IPS DF 4.7 (cell line): ENCODE results near the gene TEX10.
"Not testable (repeated sequence)": the region's sequence is repeated elsewhere in the genome, so short reads cannot be mapped to it uniquely, and the experiment has no call there.

Experiments used
- DNase-seq: peaks from one replicate; pipeline ENCODE4 v3.0.0-alpha.2; 2013; ENCODE audit warnings: low spot score; ENCODE audit errors: extremely low read depth

The TEX10 gene

DNA sequence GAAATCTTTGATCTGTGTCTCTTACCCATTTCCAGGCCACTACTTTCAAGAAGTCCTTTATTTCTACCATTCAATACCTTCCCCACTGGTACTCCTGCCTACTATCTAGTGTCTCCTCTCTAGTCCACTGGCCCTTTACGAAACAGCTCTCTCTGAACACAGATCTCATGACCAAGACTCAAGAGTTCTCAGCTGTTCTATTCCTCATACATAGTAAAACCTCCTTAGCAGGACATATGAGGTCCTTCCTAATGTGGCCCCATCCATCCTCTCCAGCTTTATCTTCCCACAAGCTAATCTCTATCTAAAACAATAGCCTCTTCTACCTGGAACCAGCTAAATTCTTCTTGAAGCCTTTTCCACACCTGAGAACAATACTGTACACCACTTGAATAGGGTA is 2.6 kb downstream of the TEX10 start:
- no peak for DNase-seq

DNA sequence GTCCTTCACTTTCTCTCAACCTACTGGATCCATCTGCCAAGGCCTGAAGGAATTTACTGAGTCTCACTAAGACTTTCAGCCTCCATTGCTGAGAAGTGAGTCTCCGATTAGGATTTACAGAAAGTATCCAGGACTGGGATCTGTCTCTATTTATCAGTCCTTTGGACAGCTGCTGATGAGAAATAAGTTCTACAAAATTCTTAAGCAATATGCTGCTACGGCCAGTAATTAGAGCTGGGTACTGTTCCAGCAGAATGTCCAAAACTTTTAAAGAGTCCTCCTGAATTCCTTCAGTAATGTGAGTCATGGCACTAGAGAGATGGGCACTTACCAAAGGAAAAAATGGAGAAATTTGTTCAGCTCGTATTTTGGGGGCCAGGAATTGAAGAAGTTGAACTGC is 5.9 kb downstream of the TEX10 start:
- no peak for DNase-seq

DNA sequence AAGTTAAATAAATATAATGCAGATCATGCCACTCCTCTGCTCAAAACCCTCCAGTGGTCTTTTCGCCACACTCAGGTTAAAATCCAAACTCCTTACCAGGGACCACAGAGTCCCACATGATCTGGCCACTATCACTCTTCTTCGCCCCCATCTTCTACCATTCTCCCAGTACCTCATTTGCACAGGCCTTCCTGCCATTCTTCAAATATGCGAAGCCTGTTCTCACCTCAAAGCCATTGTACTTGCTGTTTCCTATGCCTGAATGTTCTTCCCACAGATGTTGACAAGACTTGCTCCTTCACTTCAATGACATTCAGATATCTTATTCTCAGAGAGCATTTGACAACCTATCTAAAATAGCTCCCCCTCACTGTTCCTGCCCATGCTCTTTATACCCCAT is 10.9 kb downstream of the TEX10 start:
- no peak for DNase-seq

DNA sequence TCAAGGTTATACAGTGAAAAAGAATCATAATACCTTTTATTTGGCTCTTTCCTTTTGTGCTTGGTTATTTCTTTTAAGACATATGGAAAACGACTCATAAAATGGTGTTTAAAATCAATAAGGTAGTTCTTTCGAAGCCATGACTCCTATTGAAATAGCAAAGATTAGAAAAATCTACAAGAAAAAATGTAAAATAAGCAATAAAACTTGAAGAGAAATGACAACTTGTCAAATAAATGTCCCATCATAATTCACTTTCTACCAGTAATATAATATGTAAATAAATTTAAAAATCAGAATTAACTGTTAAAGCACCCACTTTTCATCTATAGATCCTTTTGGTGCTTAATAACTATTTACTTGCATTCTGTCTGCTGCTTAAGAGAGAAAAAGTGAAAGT is 12.5 kb downstream of the TEX10 start:
- no peak for DNase-seq

DNA sequence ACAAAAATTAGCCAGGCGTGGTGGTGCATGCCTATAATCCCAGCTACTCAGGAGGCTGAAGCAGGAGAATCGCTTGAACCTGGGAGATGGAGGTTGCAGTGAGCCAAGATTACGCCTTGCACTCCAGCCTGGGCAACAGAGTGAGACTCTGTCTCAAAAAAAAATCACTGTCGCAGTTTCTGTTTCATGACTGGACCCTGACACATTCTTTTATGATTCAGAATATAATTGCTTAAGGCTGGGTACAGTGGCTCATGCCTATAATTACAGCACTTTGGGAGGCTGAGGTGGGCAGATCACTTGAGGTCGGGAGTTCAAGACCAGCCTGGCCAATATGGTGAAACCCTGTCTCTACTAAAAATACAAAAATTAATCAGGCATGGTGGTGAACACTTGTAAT is 14.0 kb downstream of the TEX10 start:
- DNase-seq, result not testable (repeated sequence)

DNA sequence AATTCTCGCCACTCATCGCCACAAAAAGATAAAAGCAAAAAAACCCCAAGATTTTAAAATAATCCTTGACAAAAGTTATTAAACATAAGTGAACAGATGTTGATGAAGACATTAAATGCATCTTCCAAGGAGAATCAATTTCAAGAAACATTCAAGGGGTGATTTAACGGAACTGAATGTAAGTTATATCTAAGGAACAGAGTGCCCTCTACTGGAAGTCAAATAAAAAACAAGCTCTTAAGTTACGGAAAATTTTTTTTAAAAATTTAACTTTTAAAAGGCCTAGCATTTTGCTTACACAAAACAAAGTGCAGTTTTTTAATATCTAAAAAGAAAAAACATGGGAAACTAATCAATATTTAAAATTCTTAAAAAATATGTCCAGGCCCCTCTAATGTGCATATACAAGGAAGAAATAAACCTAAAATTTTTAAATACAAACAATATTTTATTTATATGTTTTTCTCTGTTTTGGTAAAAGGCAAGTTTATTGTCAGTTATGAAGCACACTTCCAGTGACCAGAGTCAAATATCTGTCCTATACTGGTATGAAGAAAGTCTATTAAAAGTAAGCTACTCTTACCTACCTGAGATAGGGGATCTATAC is 28.0 kb downstream of the TEX10 start:
- DNase-seq, result no peak

DNA sequence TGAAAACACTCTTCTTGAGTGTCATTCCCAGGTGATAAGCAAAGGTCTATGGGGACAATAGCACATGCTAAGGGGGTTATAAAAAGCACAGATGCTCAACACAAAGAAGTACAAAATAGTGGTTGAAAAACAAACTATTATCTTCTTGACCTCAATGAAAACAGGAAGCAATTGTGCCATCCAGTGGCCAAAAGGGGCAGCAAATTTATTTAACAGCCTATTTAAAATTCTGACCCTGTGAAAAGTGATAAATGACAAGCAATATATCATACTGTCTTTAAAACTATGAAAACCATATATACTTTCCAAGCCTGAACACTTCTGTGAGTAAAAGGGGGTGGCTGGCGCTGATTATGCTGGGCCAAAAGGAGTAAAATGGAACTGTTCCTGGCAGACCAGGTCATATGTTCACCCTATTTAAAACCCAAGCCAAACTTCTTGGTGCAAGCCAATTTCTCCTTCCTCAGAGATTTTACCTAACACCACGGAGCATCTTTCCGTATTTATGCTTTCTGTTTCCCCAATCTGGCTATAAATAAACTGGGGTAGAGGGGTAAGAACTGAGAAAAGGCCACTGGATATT is 29.7 kb downstream of the TEX10 start:
- DNase-seq, result no peak

DNA sequence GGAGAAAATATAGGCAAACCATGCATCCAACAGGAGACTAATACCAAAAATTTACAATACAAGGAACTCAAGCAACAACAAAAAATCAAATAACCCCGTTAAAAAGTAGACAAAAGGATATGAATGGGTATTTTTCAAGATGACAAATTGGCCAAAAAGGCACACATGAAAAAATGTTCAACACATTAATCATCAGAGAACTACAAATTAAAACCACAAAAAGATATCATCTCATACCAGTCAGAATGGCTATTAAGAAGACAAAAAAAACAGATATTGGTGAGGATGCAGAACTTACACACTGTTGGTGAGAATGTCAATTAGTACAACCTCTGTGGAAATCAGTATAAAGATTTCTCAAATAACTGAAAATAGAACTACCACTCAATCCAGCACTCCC is 35.0 kb downstream of the TEX10 start:
- no peak for DNase-seq

DNA sequence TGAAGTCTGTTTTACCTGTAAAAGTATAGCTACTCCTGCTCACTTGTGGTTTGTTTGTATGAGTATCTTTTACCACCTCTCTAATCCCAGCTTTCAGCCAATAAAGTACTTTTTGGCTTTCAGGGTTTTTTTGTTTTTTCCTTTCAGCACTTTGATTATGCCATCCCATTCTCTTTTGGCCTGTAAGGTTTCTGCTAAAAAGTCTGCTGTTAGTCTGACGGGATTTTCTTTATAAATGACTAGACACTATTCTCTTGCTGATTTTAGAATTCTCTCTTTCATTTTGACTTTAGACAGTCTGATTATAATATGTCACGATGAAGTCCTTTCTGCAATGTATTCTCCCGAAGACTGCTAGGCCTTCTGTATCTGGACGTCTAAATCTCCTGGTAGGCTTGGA is 37.2 kb downstream of the TEX10 start:
- DNase-seq, result no peak

DNA sequence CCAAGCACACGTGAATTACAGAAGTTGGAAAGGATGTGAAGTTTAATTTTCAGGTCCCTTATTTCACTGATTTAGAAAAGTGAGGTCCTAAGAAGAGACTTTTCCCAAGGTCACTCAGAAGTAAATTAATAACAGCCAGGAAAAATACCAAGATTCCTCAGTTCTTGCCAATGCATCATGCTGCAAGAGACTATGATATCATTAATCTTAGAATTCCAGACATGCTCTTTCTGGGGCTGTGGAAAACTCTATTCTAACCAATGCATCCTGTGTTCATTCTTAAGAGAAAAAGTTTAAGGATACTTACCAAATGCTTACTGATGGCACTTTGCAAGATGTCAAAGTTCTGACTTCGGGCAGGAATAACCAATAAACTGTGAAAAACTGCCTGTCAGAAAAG is 42.8 kb downstream of the TEX10 start:
- no peak for DNase-seq

DNA sequence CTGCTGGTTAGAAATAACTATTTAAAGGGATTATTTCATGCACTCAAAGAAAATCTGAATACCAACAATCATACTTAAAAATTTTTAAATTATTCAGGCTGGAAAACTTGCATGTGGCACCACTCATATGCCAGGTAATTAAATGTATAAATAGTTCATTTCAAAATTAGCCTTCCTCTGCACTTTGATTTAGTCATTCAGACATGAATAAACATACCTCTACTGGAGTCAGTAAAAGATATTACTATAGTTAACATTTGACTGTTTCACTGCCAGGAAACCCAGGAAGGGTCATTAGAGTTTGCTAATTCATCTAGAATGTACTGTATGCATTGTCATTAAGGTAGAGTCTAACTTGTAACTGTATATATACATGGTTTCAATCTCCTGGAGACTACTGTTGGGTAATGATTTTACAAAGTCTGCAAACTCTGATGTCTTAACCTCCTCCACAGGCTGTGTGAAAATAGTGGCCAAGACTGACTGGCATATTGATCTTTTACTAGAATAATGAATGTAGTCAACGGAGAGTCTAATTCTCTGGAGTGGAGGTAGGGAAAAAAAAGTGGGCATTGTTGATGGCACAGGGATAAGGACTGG is 43.7 kb downstream of the TEX10 start:
- DNase-seq, result no peak

DNA sequence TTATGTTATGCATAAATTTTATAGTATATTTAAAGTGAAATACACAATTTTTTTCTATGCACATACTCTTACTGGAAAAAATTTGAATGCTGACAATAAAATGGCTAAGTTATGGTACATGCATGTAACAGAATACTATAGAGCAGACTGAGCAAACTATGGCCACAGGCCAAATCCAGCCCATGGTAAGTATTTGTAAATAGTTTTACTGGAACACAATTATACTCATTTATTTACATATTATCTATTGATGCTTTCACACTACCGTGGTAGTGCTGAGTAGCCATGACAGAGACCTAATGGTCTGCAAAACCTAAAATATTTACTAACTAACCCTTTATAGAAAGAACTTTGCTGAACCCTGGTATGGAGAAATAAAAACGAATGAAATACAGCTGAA is 45.7 kb downstream of the TEX10 start:
- no peak for DNase-seq

DNA sequence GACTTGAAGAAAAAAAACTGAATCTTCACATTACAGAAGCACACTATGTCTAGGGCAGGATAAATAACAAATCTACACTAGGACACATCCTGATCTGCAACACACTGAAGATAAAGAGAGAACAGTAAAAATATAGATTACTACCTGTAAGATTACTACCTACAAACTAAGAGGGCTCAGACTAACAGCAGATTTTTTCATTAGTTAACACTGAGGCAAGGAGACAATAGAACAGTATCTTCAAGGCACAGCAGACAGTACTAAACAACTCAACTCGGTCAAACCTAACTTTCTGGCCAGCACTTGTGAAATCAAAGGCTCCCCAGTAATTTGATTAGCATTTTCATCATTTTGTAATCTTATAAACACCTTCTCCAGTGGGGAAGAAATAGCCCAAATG is 46.5 kb downstream of the TEX10 start:
- no peak for DNase-seq

DNA sequence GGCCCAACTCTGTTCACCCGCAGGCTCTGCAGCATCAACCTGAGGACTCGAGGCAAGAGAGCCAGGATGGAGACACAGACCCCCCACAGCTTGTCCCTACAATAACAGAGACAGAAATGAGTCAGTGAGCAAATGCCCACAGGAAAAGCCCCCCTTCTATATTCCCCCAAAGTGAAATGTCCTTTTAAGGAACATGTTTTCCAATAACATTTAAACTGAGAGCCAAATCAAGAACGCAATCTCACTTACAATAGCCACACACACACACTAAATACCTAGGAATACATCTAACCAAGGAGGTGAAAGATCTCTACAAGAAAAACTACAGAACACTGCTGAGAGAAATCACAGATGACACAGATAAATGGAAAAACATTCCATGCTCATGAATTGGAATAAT is 49.0 kb downstream of the TEX10 start:
- DNase-seq, result no peak

DNA sequence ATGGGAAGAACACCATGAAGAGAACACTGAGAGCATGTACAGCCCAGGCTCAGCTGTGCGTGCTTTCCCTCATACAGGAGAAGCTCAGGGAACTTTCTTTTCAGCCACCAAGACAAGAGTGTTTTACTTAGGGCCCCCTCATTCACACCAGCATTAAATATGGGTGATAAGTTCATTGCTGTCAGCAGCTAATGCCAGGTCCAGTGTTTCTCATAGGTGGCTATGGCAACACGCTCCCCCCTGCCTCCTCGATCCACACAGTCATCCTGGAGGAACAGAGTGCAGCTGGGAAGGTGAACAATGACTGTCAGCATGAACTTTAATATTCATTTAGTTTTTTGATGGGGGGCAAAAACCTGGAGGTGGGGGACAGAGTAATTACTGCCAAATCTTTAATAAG is 54.4 kb downstream of the TEX10 start:
- no peak for DNase-seq

DNA sequence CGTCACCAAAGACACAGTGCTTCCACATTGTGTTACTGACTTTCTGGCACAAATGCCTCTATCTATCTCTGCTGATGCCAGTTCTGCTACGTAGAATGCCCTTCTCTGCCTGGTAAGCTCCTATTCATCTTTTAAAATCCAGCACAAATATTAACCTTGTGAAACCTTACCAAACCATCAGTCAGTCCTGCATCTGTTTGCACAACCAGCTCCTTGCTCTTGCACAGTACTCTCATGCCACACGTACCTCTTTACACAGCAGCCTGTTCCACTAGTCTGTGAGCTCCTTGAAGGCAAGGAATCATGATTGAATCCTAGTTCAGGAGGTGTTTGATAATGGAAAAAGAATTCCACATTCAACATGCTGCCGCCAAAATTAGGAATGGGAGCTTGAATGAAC is 56.3 kb downstream of the TEX10 start:
- DNase-seq, result no peak

DNA sequence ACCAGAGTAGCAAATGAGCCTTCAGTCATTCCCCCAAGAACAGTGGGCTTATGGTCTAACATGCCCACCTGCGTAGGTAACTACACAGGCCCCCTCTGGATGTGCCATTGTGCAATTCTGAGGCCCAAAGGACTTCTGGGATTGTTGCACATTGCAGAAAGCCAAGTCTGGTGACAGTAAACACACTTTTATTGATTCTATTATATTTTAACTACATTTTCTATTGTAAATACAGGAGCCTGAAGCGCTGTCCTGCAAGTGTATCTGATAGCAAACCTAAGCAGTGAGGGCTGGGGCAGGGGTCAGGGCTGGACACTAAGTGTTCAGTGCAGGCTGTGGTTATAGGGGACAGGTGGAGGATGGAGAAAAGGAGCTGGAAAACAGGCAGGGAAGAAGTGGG is 57.5 kb downstream of the TEX10 start:
- no peak for DNase-seq

DNA sequence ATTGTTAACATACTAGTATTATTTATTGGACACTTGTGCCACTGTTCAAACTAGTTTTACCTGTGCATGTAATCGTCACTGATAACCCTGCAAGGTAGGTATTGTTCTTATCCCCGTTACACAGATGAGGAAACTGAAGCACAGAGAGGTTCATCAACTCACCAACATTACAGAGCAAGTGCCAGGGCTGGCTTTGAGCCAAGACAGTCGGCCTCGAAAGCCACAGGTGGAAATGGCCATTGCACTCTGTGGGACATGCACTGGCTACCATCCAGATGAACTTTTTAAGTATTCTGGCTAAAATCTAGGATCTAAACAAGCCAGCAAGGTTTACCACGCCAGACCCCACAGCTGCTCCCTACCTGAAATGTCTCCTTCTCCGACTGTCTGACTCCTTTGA is 57.9 kb downstream of the TEX10 start:
- DNase-seq, result no peak

DNA sequence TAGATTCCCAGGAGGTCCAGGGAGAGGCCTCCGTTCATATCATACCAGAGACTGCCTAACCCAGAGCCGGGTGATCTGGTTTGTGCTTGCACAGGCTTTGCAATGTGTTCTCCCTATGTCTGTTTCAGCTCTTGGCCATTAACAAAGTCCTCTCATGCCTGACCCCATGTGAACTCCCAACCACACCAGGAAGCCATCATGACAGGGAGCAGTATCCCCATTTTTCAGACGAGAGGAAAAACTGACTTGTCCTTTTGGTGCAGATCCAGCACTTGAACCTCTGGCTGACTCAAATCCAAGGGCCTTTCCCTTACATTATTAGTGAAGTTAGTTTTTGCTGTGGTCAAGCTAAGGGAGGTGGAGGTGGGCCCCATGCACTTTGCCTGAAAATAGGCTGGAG is 58.4 kb downstream of the TEX10 start:
- no peak for DNase-seq

DNA sequence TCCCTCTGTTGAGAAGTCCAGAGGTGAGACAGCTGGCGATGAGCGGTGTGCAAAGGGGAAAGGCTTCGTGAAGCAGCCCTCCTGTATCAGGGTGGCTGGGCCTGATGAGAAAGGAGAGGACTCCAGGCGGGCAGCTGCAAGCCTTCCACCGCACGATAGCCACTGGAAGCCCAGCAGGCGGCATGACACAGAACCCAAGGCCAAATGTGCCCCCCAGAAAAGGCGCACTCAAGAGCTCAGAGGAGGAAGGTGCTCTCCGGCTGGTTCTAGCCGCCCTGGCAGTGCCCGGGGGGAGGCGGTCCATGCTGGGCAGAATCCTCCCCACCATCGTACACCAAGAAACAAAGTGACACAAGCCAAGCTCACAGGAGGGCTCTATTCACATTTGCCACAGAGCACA is 60.3 kb downstream of the TEX10 start:
- no peak for DNase-seq

DNA sequence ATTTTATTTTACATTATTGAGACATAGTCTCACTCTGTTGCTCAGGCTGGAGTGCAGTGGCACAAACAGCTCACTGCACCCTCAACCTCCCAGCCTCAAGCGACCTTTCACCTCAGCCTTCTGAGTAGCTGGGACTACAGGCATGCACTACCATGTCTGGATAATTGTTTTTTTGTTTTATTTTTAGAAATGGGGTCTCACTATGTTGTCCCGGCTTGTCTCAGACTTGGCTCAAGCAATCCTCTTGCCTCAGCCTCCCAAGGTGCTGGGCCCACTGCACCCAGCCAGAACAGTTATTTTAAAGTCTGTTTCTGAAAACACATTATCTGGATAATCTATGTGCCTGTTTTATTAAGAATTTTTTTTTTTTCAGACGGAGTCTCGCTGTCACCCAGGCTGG is 62.0 kb downstream of the TEX10 start:
- no peak for DNase-seq

DNA sequence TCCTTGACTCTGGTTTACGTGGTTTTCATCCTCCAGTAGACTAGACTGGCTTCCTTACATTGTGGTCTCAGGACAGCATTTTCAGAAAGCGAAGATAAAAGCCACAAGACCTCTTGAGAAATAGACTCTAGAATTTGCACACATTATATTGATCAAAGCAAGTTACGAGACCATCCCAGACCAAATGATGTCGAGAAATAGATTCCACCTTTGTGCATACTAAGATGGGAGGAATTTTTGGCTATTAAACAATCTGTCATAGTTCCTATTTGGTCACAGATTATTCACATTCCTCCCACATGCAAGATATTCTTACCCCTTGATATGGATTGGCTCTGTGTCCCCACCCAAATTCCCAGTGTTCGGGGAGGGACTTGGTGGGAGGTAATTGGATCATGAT is 65.6 kb downstream of the TEX10 start:
- DNase-seq, result no peak

DNA sequence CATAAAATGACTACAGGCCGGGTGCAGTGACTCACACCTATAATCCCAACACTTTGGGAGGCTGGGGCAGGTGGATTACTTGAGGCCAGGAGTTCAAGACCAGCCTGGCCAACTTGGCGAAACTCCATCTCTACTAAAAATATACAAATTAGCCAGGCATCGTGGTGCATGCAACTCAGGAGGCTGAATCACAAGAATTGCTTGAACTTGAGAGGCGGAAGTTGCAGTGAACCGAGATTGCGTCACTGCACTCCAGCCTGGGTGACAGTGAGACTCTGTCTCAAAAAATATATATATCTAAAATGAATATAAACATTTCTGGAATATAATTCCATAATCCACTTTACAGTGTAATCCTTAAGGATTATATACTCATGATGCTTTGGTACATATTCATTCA is 66.5 kb downstream of the TEX10 start:
- DNase-seq, result no peak

DNA sequence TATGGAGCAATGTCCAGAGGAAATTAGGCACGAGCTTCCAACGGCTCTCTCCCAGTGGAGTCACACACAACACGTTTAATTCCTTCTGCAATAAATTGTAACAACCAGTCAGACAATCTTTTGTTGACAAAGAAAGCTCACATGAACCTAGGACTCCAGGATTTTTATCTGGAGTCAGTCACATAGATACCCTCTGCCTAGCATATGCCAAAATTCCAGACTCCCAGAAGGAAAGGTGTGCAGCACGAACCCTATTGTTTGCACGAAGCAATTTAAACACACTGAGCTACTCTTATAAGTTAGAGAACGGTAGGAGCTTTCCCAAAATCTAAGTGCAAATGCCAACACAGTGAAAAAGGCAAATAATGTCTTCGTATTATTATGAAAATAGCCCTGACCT is 67.1 kb downstream of the TEX10 start:
- DNase-seq, result no peak
